ENCODE measurements around the gene ABLIM3.

Gene ABLIM3

DNA sequence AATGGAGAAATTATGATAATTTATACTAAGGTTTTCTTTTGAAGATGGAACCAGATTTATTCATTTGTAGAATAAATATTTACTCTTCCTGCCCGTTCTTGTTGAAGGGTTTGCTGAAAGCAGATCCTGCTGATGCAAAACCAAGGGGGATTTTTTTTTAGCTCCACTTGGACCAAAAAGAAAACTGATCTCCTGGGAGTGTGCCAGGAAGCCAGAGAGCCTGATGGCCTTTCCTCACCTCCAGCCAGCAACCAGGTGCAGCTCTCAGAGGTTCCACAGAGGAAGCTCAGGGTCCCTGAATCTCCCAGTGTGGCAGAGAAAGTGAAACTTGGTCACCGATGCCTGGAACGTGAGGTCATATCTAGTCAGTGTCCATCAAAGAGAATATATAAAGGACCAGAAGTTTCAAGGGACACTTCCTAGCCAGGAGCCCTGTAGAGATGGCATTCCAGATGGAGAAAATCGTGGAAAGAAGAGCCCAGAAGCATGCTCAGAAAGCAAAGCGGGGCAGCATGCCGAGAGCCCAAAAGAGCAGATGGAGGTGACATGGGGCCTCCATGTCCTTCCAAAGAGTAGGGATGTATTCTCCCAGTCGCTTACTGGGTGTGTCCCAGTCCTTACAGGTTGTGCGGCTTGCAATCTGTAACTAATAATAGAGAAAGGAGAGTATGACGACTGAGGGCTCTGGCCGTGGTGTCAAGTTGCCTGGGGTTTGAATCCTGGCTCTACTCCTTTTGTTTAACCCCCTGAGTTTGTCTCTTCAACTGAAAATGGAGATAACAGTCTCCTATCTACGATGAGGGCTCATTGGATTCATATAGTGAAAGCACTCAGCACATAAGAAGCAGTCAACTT is 142.6 kb downstream of the ABLIM3 start:
- DNase-seq: peak in 1 of 14 donors; percentile 74

DNA sequence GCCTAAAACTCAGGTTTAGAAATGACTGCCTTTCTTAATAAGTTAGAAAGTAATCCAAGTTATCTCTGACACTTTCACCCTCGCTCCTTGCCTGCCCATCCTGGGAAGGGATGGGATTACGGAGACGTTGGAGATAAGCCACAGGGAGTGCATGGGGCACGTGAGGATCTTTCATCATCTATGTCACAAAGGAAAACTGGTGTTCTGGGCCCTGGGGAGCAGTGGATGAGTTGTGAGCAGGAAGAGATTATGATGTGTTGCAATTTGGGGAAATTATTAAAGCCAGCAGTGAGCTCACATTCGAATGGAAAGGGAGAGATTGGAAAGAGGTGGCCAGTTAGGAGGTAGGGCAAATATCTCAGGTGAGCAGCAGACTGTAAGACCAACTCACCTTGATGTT is 143.2 kb downstream of the ABLIM3 start:
- DNase-seq: no peak

DNA sequence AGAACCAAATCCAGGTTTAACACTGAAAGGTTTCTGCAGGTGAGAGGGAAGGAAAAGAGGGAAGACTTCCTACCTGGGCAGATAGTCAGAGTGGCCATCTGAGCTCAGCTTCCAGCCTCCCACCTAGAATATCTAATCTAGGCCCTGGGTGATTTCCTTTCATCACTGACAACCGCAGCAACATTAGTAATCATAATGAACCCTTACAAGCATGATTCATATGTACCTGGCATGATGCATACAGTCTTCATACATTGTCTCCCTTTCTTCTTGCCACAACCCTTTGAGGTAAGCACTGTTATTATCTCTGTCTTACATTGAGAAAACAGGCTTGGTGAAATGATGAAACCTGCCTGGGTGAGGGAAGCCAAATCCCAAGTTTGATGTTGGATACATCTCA is 143.9 kb downstream of the ABLIM3 start:
- DNase-seq: no peak

DNA sequence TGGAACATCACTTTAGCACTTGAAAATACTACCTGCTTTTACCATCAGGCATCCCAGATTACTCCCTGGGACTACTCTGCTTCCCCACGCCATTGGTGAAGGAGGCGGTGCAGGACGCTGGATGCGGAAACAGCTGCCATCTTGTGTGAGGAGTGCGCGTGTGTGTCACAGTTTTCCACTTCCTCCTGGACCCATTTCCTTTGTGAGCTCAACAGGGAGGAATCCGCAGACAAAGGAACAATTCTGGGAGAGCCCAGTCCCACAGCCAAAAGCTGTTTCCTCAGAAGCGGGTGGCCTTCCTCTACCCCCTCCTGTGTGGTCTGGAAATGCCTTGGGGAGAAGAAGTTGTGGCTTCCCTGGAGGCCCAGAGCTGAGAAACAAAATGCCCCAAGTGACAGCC is 147.1 kb downstream of the ABLIM3 start:
- DNase-seq: no peak

DNA sequence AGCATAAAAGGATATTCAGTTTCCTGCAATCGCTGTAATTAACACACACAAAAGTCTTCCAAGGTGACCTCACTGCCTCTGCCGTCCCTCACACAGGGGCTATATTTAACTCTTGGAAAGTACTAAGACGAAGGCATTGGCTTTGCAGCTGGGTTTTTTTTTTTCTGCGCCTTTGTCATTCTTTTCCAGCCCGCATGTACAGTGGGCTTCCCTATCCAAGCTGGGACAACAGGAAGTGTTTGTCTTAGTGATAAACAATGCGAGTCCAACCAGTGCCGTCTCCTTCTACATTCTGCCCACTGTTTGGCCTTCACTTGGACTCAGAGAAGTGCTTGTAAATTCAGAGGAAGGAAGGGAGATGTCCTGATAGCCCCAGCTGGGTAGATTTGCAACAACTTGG is 148.0 kb downstream of the ABLIM3 start:
- no peak for DNase-seq

DNA sequence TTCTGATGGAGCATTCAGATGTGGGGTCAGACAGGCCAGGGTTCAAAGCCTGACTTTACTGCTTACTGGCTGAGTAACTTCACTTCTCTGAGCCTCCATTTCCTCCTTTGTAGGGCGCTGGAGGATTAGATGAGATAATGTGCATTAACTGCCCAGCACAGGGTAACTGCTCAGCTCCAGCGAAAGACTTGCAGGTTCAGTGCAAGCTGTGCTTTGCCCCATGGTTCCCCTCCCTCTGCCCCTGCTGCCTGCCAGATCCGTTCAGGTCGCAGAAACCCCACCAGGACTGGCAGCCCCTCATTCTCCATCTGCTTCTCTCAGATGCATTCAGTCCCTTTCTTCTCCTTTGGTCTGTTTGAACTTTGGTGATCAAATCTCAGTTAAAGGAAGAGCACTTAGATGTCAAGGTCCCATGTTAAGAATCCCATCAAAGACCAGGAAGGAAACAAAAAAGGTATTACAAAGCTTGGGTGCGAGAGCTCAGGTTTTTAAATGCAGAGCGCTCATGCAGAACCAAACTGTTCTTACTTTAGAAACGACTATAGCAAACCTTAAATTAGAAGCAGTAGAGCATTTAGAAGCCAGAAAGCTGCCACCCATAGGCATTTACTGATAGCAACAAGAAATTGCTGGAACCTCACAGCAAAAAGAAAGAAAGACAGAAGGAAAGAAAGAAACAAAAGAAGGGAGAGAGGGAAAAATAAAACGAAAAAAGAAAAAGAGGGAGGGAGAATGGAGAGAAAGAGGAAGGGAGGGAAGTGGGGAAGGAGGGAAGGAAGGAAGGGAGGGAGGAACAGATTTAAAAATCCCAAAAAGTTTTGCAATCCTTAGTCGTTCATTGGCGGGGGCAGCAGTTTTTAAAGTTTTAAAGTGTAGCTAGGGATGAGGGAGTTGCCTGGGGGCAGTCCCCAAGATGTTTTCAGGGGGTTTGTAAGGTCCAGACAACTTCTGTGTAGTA is 153.9 kb downstream of the ABLIM3 start:
- DNase-seq: no peak

DNA sequence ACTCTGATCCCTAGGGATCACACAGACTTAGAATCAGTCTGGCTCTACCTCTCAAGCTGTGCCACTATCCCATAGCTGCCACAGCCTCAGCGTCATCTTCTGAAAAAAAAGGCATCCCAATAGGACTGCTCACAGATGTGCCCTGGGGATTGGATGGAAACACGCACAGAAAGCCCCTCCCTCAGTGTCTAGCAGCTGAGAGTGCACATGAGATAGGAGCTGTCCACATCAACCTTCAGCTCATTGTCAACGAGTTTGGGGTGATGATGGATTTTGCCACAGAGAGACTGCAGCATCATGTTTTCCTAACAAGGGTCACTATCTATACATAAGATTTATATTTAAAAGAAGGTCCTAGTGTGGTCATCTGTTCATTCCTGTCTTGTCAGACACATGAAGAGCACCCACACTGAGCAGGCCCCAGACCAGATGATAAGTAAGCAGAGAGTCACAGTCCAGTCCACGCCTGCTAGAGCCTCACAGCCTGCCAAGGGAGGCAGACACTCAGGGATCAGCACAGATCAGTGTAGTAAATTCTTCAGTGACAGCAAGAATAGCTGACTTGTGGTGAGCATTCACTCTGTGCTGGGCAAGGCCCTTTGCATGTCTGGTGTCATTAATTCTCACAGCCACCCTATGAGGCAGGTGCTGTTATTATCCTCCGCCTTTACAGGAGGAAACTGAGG is 156.2 kb downstream of the ABLIM3 start:
- DNase-seq: no peak

DNA sequence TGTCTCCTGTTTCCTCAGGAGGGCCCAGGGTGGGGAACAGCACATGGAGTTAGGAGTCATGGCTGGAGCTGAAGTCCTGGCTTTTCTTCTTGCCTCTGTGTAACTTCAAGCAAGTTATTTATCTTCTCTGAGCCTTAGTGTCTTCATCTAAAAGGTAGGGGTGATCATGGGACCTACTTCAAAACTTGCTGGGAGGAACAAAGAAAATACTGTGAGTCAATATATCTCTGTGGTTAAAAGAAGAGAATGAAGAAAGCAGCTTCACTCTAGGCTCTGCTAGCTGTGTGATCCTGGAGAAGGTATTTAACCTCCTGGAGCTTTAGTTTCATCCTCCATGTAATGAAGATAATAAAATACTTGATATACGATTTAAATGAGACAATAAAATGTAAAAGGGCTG is 156.9 kb downstream of the ABLIM3 start:
- DNase-seq: no peak

DNA sequence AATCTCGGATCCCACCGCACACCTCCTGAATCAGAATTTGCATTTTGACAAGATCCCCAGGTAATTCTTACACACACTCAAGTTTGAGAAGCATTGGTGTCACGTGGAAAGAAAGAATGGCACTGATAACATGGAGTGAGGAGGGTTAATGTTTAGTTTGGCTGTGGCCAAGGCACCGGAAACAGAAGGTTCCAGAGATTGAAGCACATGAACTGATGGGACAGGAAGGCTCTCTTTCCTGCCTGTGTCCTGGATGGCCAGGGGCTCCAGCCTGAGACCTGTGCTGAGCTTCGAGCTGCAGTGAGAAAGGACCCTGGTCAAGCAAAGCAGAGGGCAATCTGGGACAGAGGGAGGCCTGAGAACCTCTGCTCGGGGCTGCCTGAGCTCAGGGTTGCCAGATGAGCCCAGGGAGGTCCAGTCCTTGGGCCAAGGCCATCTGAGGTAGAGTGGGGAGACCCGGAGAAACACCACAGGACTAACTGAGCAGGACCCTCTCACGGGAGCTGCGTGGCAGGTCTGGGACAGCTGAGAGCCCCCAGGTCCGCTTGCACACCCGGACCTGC is 157.6 kb downstream of the ABLIM3 start:
- DNase-seq: no peak

DNA sequence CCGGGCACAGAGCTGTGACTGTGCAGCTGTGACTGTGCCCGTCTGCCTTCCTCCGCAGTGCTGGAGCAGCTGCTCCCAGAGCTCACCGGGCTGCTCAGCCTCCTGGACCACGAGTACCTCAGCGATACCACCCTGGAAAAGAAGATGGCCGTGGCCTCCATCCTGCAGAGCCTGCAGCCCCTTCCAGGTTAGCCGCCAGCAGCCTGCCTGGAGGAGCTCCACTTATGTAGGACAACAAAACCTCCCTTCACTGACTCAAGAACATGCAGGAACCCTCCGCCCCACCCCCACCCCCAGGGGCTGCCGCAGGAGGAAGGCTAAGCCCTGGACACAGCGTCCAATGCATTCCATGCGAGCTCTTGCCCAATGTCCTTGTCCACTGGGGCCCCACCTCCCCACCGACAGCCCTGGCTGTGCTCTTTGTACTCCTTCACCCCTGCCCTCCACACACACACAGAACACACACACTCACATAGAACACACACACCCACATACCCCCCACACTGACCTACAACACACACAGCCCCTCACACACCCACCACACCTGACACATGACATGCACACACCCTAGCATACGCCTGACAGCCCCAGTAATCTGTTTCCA is 158.3 kb downstream of the ABLIM3 start:
- no peak for DNase-seq

DNA sequence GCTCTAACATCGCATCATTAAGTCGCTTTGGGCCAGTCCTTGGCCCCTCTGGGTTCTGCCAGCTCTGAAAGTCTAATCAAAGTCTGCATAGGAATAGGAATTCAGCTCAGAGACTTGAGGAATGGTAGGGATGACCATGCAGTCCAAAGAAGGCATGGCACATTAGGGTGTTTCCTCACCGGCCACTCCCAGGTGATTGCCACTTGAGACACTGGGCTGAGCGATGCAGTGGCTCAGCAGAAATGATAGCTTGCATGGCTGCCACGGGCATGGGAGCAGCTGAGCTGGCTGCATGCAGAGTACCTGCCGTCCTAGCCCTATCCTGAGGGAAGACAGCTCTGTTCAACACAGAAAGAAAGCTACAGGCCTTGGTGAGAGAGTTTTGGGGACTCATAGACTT is 159.1 kb downstream of the ABLIM3 start:
- no peak for DNase-seq

DNA sequence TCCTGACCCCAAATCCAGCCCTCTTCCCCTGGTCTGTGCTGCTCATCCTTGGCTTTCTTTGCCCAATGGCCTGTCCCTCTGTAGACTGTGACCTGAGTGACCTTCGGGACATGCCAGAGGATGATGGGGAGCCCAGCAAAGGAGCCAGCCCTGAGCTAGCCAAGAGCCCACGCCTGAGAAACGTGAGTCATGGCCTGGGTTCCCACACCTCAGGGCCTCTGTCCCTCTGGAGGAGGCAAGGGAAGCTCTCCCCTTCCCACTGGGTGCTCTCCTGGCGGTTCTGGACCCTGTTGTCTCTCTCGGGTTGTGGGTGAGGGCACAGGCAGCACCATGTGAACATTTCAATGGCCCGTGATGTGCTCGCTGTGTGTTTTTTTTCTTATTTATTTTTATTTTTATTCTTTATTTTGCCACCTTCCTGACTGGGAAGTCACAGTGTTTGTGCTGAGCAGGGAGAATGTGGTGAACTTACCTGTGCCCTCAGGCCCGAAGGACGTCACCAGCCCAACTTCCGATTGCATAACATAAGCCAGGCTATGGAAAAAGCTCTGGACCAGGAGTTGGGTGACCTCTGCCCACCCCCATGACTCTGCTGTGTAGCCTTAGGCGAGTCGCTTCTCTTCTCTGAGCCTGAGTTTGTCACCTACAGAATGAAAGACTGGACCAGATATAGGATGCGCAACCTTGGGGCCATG is 159.9 kb downstream of the ABLIM3 start:
- DNase-seq: no peak

DNA sequence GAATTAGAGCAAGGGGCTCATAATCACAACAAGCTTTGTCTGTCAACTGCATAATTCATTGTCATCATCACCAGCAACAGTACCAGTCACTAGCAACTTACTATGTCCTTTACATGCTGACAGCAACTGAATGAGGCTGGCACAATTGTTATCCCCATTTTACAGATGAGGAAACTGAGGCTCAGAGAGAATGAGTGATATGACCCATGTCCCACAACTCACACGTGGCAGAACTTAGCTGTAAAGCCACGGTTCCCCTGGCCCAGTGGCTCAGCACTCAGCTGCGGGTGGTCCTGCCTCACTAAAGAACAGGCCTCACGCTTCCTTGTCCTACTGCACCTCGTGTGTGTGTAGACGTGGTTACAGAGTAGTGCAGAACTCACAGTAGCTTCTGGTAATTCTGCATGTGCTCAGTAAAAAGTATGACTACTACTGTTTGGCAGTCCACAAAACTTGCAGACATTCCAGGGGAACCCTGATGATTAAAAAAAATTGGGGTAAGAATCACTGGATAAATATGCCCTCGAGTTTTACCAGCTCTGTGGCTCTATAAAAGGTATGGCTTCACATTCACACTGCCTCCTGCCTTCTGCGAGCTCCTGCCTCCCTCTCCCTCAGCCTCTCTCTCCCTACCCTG is 160.6 kb downstream of the ABLIM3 start:
- no peak for DNase-seq

DNA sequence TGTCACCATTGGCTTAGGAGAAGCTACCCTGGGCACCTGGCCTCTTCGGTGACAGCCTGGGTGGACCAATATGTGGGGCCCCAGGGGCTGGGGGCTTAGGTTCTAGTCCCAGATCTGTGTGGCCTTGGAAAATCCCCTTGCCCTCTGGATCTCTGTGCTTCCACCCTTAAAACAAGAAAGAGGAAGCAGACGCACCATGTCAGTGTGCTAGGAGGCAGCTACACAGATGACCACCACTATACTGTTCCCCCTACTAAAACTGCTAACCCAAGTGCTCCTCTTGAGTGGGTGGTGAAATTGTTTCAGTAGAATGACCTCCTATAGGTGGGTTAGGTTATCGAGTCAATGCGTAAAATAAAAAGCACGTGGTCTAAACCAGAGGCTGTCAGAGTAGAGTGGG is 161.3 kb downstream of the ABLIM3 start:
- no peak for DNase-seq

DNA sequence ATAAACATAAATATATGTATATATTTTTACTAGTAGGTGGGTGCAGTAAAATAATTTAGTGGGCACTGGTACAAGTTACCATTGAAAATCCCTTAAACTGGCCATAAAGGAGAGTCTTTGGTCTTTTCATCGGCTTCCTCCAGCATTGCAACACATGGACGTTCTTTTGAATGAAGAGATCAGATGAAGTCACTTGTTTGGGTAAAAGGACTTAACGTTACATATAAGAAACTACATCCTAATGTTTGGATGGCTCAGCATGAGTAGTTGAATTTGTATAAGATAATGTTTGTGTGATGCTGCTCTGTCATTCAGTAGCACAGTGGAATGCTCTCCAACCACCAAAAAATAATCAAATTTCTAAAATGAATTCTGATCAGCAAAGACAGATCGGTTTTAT is 161.9 kb downstream of the ABLIM3 start:
- no peak for DNase-seq

DNA sequence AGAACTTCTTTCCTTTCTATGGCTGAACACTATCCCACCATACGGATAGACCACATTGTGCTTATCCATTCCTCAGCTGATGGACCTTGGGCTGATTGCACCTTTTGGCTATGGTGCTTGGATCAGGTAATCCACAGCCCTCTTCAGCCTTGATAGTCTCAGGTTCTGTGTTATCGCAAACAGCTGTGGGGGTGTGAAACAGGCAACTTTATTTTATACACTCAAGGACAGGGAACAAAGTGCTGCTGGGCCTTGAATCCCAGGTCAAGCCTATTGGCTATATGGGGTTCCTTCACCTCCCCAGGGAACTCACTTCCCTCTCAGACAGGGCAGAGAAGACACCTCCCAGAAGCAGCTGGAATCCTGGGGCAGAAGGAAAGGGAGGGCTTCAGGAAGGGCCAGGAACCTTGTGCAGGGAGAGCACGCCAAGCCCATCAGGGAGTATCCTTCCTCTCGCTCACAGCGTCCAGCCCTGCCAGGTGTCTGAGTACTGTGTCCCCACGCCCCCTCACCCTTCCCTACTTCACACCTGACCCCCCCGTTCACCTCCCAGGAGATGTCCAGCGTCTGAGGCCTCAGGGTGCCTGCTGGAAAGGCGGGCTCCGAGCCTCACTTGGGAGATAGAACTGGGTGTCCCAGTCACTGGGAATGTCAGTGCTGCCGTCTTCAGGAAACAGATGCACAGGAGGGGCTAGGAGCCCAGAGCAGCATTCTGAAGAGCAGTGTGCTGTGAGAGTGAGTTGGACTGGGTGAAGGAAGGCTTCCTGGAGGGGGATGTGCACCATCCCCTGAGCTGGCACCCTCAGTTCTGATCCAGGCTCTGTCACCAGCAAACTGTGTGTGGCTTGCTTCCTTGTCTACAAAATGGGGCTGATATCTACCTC is 163.1 kb downstream of the ABLIM3 start:
- DNase-seq: no peak

DNA sequence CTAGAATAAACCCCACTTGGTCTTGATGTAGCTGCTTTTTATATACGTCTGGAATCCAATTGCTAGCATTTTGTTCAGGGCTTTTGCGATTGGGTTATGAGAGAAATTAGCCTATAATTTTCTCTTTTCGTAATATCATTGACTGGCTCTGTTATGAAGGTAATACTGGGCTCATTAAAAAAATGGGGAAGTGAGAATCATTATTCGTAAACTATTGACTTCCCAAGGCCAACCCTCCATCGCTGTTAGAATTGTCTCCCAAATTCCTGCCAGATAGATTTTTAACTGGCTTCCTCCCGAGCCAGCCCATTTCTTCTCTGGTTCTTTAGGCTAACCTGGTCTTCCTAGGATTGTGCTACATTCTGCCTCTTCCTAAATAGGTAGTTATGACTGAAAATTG is 168.1 kb downstream of the ABLIM3 start:
- DNase-seq: no peak
